ENCODE results near the gene LMBR1.

The LMBR1 gene

GRCh38 chr7:156843157-156843556 lies 49.8 kb downstream of the LMBR1 start:
- Mint-ChIP-seq H3K36me3 (peaks cover 8% of the 10 kb centered on the region), H3K27me3 (no peaks in the 10 kb centered on the region), H3K9me3 (ENCODE audit: low read depth) (no peaks in the 10 kb centered on the region), H3K4me1 (ENCODE audit: low read depth) (peaks cover 40% of the 10 kb centered on the region), H3K27ac (no peak overlapping the region), H3K4me3 (no peak overlapping the region)

GRCh38 chr7:156842740-156843140 lies 50.2 kb downstream of the LMBR1 start:
- no peak overlapping the region for H3K27ac Mint-ChIP-seq
- peaks cover 9% of the 10 kb centered on the region for H3K36me3 Mint-ChIP-seq
- peaks cover 36% of the 10 kb centered on the region for H3K4me1 Mint-ChIP-seq (ENCODE audit: low read depth)
- H3K4me3 Mint-ChIP-seq, result no peak overlapping the region
- H3K27me3 Mint-ChIP-seq, result no peaks in the 10 kb centered on the region
- H3K9me3 Mint-ChIP-seq (ENCODE audit: low read depth), result no peaks in the 10 kb centered on the region

GRCh38 chr7:156842317-156842716 lies 50.7 kb downstream of the LMBR1 start:
- Mint-ChIP-seq H3K4me3 (no peak overlapping the region), H3K27ac (no peak overlapping the region), H3K4me1 (ENCODE audit: low read depth) (peaks cover 31% of the 10 kb centered on the region), H3K9me3 (ENCODE audit: low read depth) (no peaks in the 10 kb centered on the region), H3K27me3 (no peaks in the 10 kb centered on the region), H3K36me3 (peaks cover 9% of the 10 kb centered on the region)

- Mint-ChIP-seq H3K36me3 (peaks cover 9% of the 10 kb centered on the region), H3K4me1 (ENCODE audit: low read depth) (peaks cover 23% of the 10 kb centered on the region), H3K27me3 (no peaks in the 10 kb centered on the region), H3K27ac (no peak overlapping the region), H3K9me3 (ENCODE audit: low read depth) (no peaks in the 10 kb centered on the region), H3K4me3 (no peak overlapping the region)
Measured at GRCh38 chr7:156841497-156841896, 51.5 kb downstream of the LMBR1 start.

GRCh38 chr7:156840134-156840533 lies 52.8 kb downstream of the LMBR1 start:
- no peaks in the 10 kb centered on the region for H3K27me3 Mint-ChIP-seq
- H3K4me1 Mint-ChIP-seq (ENCODE audit: low read depth), result peaks cover 12% of the 10 kb centered on the region
- H3K36me3 Mint-ChIP-seq, result peaks cover 9% of the 10 kb centered on the region
- no peak overlapping the region for H3K27ac Mint-ChIP-seq
- no peak overlapping the region for H3K4me3 Mint-ChIP-seq
- no peaks in the 10 kb centered on the region for H3K9me3 Mint-ChIP-seq (ENCODE audit: low read depth)

GRCh38 chr7:156836443-156836842 lies 56.5 kb downstream of the LMBR1 start:
- Mint-ChIP-seq H3K9me3 (ENCODE audit: low read depth) (no peaks in the 10 kb centered on the region), H3K4me1 (ENCODE audit: low read depth) (peaks cover 6% of the 10 kb centered on the region), H3K27me3 (no peaks in the 10 kb centered on the region), H3K27ac (no peak overlapping the region), H3K36me3 (peaks cover 11% of the 10 kb centered on the region), H3K4me3 (no peak overlapping the region)

GRCh38 chr7:156834462-156834861 lies 58.5 kb downstream of the LMBR1 start:
- H3K4me3 Mint-ChIP-seq, result no peak overlapping the region

GRCh38 chr7:156833312-156833711 lies 59.7 kb downstream of the LMBR1 start:
- H3K4me1 Mint-ChIP-seq (ENCODE audit: low read depth), result peaks cover 2% of the 10 kb centered on the region
- H3K27ac Mint-ChIP-seq, result no peak overlapping the region
- no peak overlapping the region for H3K4me3 Mint-ChIP-seq
- H3K27me3 Mint-ChIP-seq, result no peaks in the 10 kb centered on the region
- H3K9me3 Mint-ChIP-seq (ENCODE audit: low read depth), result no peaks in the 10 kb centered on the region
- H3K36me3 Mint-ChIP-seq, result peaks cover 7% of the 10 kb centered on the region

More at GRCh38 chr7:156834462-156834861, 58.5 kb downstream of the LMBR1 start:
- Mint-ChIP-seq H3K4me1 (ENCODE audit: low read depth) (peaks cover 3% of the 10 kb centered on the region), H3K27me3 (no peaks in the 10 kb centered on the region), H3K9me3 (ENCODE audit: low read depth) (no peaks in the 10 kb centered on the region), H3K36me3 (peaks cover 8% of the 10 kb centered on the region), H3K27ac (no peak overlapping the region)

- Mint-ChIP-seq H3K9me3 (ENCODE audit: low read depth) (no peaks in the 10 kb centered on the region), H3K27ac (no peak overlapping the region), H3K4me1 (ENCODE audit: low read depth) (no peaks in the 10 kb centered on the region), H3K27me3 (no peaks in the 10 kb centered on the region), H3K36me3 (peaks cover 4% of the 10 kb centered on the region), H3K4me3 (no peak overlapping the region)
Measured at GRCh38 chr7:156832195-156832877, 60.6 kb downstream of the LMBR1 start.

- H3K9me3 Mint-ChIP-seq (ENCODE audit: low read depth), result no peaks in the 10 kb centered on the region
- H3K4me3 Mint-ChIP-seq, result no peak overlapping the region
Measured at GRCh38 chr7:156829669-156830336, 63.2 kb downstream of the LMBR1 start.

GRCh38 chr7:156827587-156828203 lies 65.3 kb downstream of the LMBR1 start:
- peaks cover 2% of the 10 kb centered on the region for H3K36me3 Mint-ChIP-seq
- H3K4me1 Mint-ChIP-seq (ENCODE audit: low read depth), result no peaks in the 10 kb centered on the region
- H3K27ac Mint-ChIP-seq, result no peak overlapping the region
- no peaks in the 10 kb centered on the region for H3K9me3 Mint-ChIP-seq (ENCODE audit: low read depth)
- no peak overlapping the region for H3K4me3 Mint-ChIP-seq
- H3K27me3 Mint-ChIP-seq, result no peaks in the 10 kb centered on the region

More at GRCh38 chr7:156829669-156830336, 63.2 kb downstream of the LMBR1 start:
- no peaks in the 10 kb centered on the region for H3K4me1 Mint-ChIP-seq (ENCODE audit: low read depth)
- H3K27ac Mint-ChIP-seq, result no peak overlapping the region
- peaks cover 4% of the 10 kb centered on the region for H3K36me3 Mint-ChIP-seq
- H3K27me3 Mint-ChIP-seq, result no peaks in the 10 kb centered on the region

GRCh38 chr7:156823435-156823834 lies 69.5 kb downstream of the LMBR1 start:
- H3K4me3 Mint-ChIP-seq, result no peak overlapping the region
- H3K4me1 Mint-ChIP-seq (ENCODE audit: low read depth), result no peaks in the 10 kb centered on the region
- peaks cover 5% of the 10 kb centered on the region for H3K36me3 Mint-ChIP-seq
- H3K27ac Mint-ChIP-seq, result no peak overlapping the region
- H3K27me3 Mint-ChIP-seq, result no peaks in the 10 kb centered on the region
- no peaks in the 10 kb centered on the region for H3K9me3 Mint-ChIP-seq (ENCODE audit: low read depth)

GRCh38 chr7:156820445-156821063 lies 72.4 kb downstream of the LMBR1 start:
- Mint-ChIP-seq H3K27ac (no peak overlapping the region), H3K4me3 (no peak overlapping the region), H3K4me1 (ENCODE audit: low read depth) (no peaks in the 10 kb centered on the region), H3K27me3 (no peaks in the 10 kb centered on the region), H3K36me3 (peaks cover 5% of the 10 kb centered on the region), H3K9me3 (ENCODE audit: low read depth) (no peaks in the 10 kb centered on the region)

- Mint-ChIP-seq H3K36me3 (peaks cover 3% of the 10 kb centered on the region), H3K4me3 (no peak overlapping the region)
Measured at GRCh38 chr7:156819733-156820295, 73.2 kb downstream of the LMBR1 start.

GRCh38 chr7:156818133-156818532 lies 74.8 kb downstream of the LMBR1 start:
- peaks cover 3% of the 10 kb centered on the region for H3K36me3 Mint-ChIP-seq
- H3K4me3 Mint-ChIP-seq, result no peak overlapping the region
- H3K27ac Mint-ChIP-seq, result no peak overlapping the region
- H3K27me3 Mint-ChIP-seq, result no peaks in the 10 kb centered on the region
- no peaks in the 10 kb centered on the region for H3K9me3 Mint-ChIP-seq (ENCODE audit: low read depth)
- H3K4me1 Mint-ChIP-seq (ENCODE audit: low read depth), result no peaks in the 10 kb centered on the region

More at GRCh38 chr7:156819733-156820295, 73.2 kb downstream of the LMBR1 start:
- Mint-ChIP-seq H3K27ac (no peak overlapping the region), H3K27me3 (no peaks in the 10 kb centered on the region), H3K9me3 (ENCODE audit: low read depth) (no peaks in the 10 kb centered on the region), H3K4me1 (ENCODE audit: low read depth) (no peaks in the 10 kb centered on the region)
